SK-N-SH (cell line): ENCODE results near the gene ODAD3. TPM values are rescaled to one million over a fixed set of nuclear protein-coding genes. Genes with fewer than 3 reads are reported as not detected.

Source experiments
- CTCF ChIA-PET: fragments of 300-600, 350-600 bp; formaldehyde crosslinking; extraction: SDS; loops from one replicate; lab custom pipeline; 2021; lab: Yijun Ruan, JAX
- POLR2A ChIA-PET: fragments of 350-600 bp; sonication (Branson Sonifier 250); formaldehyde crosslinking; extraction: SDS; loops from one replicate; lab custom pipeline; 2020; ENCODE audit warnings: antibody characterized with exemption, inconsistent platforms; lab: Yijun Ruan, JAX
- DNase-seq: peaks from one replicate; pipeline ENCODE4 v3.0.0; 2012
- H2AFZ ChIP-seq: fragments of 200-600 bp; sonication (generic); 2 replicates; pipeline ENCODE4 v1.8.1; 2016; ENCODE audit warnings: antibody characterized with exemption, mild to moderate bottlenecking, low read depth
- H3F3A ChIP-seq: fragments of 200-600 bp; sonication (generic); replicated peaks from 2 replicates; pipeline ENCODE3; 2016; ENCODE audit warnings: antibody characterized with exemption, mild to moderate bottlenecking; ENCODE audit not compliant: insufficient read depth
- H3K27ac ChIP-seq, 2 experiments: fragments of 200-500 bp in 1 of 2; fragments of 200-600 bp in 1 of 2; sonication (Bioruptor generic) in 1 of 2; sonication (generic), shearing (Covaris generic) in 1 of 2; 2 replicates each; pipeline versions ENCODE4 v1.5.1 to v1.6.1; 2014 to 2016; ENCODE audit warnings: low read depth in 2 of 2, inconsistent platforms in 1 of 2, low read length in 1 of 2, mild to moderate bottlenecking in 1 of 2, mixed read lengths in 1 of 2
- H3K27me3 ChIP-seq: fragments of 200-600 bp; sonication (generic), shearing (Covaris generic); 2 replicates; pipeline ENCODE4 v1.6.1; 2016; ENCODE audit warnings: mixed run types; ENCODE audit not compliant: insufficient read depth
- H3K36me3 ChIP-seq, 2 experiments: fragments of 200-500 bp in 1 of 2; fragments of 200-600 bp in 1 of 2; sonication (Bioruptor generic) in 1 of 2; sonication (generic) in 1 of 2; replicated peaks in 1 of 2; 2 replicates each; pipeline versions ENCODE3 to v1.5.1; 2014 to 2016; ENCODE audit warnings: low read length in 1 of 2, mild to moderate bottlenecking in 1 of 2; ENCODE audit not compliant: insufficient read depth in 2 of 2, control insufficient read depth in 1 of 2
- H3K4me1 ChIP-seq, 2 experiments: fragments of 200-500 bp in 1 of 2; fragments of 200-600 bp in 1 of 2; sonication (Bioruptor generic) in 1 of 2; sonication (generic), shearing (Covaris generic) in 1 of 2; 2 replicates each; pipeline versions ENCODE4 v1.5.1 to v1.6.1; 2014 to 2016; ENCODE audit warnings: low read depth in 1 of 2, low read length in 1 of 2, mixed run types in 1 of 2; ENCODE audit not compliant: insufficient read depth in 2 of 2, control insufficient read depth in 1 of 2
- H3K4me2 ChIP-seq: fragments of 200-600 bp; sonication (generic), shearing (Covaris generic); 2 replicates; pipeline ENCODE4 v1.6.1; 2017; ENCODE audit warnings: mixed run types
- H3K4me3 ChIP-seq, 2 experiments: fragments of 200-500 bp in 1 of 2; fragments of 200-600 bp in 1 of 2; sonication (Bioruptor generic) in 1 of 2; sonication (generic), shearing (Covaris generic) in 1 of 2; 2 replicates each; pipeline versions ENCODE4 v1.5.1 to v1.8.1; 2014 to 2016; ENCODE audit warnings: low read depth in 2 of 2, inconsistent platforms in 1 of 2, low read length in 1 of 2, mild to moderate bottlenecking in 1 of 2, mixed read lengths in 1 of 2, moderate library complexity in 1 of 2
- H3K79me2 ChIP-seq: fragments of 200-600 bp; sonication (generic); 2 replicates; pipeline ENCODE4 v1.8.1; 2017; ENCODE audit warnings: mild to moderate bottlenecking; ENCODE audit not compliant: insufficient read depth
- H3K9ac ChIP-seq: fragments of 200-600 bp; sonication (generic); 2 replicates; pipeline ENCODE4 v1.6.1; 2017; ENCODE audit warnings: mixed run types
- H3K9me2 ChIP-seq: fragments of 200-600 bp; sonication (generic); 2 replicates; pipeline ENCODE4 v1.6.1; 2017; ENCODE audit warnings: mixed run types
- H3K9me3 ChIP-seq: fragments of 200-600 bp; sonication (generic); 2 replicates; pipeline ENCODE4 v1.6.1; 2017; ENCODE audit warnings: mixed run types, mild to moderate bottlenecking, moderate library complexity
- H4K20me1 ChIP-seq: fragments of 200-600 bp; sonication (generic); 2 replicates; pipeline ENCODE4 v1.6.1; 2017; ENCODE audit warnings: mild to moderate bottlenecking, mixed run types; ENCODE audit not compliant: insufficient read depth
- ELF1 ChIP-seq: IDR thresholded peaks from 2 replicates; pipeline ENCODE4 v1.4.0; 2012
- EP300 ChIP-seq, 2 experiments: IDR thresholded peaks; 2 replicates each; pipeline versions ENCODE4 v1.4.0 to v1.6.1; 2012; ENCODE audit warnings: borderline replicate concordance in 1 of 2, low read depth in 1 of 2, low read length in 1 of 2
- GATA2 ChIP-seq: sonication (generic); formaldehyde crosslinking; IDR thresholded peaks from 2 replicates; pipeline ENCODE4 v1.5.0; 2020; ENCODE audit warnings: mild to moderate bottlenecking, missing genetic modification reagents
- MEF2A ChIP-seq: IDR thresholded peaks from 2 replicates; pipeline ENCODE4 v1.4.0; 2012; ENCODE audit warnings: low read depth, borderline replicate concordance
- MXI1 ChIP-seq: IDR thresholded peaks from 2 replicates; pipeline ENCODE4 v1.6.1; 2012; ENCODE audit warnings: mild to moderate bottlenecking, low read depth, low read length, improper control_type of control experiment
- POLR2AphosphoS5 ChIP-seq: IDR thresholded peaks from 2 replicates; pipeline ENCODE4 v1.6.1; 2012; ENCODE audit warnings: low read depth, low read length
- RAD21 ChIP-seq: IDR thresholded peaks from 2 replicates; pipeline ENCODE4 v1.6.1; 2012; ENCODE audit warnings: mild to moderate bottlenecking, low read length
- SIN3A ChIP-seq: IDR thresholded peaks from 2 replicates; pipeline ENCODE4 v1.6.1; 2012; ENCODE audit warnings: low read depth, mild to moderate bottlenecking, low read length, moderate library complexity, borderline replicate concordance
- SMC3 ChIP-seq: IDR thresholded peaks from 2 replicates; pipeline ENCODE4 v1.6.1; 2012; ENCODE audit warnings: low read depth, low read length, improper control_type of control experiment
- TCF12 ChIP-seq: IDR thresholded peaks from 2 replicates; pipeline ENCODE4 v1.4.0; 2012
- TEAD4 ChIP-seq: IDR thresholded peaks from 2 replicates; pipeline ENCODE4 v1.4.0; 2012; ENCODE audit warnings: mild to moderate bottlenecking, borderline replicate concordance; ENCODE audit not compliant: insufficient read depth
- WGBS: methylation state at CpG from one replicate; pipeline ENCODE4 v1.1.6; 2017; ENCODE audit warnings: low lambda C conversion rate; 5-methylcytosine and 5-hydroxymethylcytosine counted together
- polyA plus RNA-seq, 3 experiments: library from polyadenylated mRNA; depleted of rRNA; stranded (reverse); fragments of >200 nt; gene quantifications; 2 replicates each; pipeline ENCODE4 v1.2.3, GENCODE V29; 2012
- TF ChIP-seq, protein P1 (sequence below): fragments of 200-600 bp; sonication (generic); IDR thresholded peaks from 2 replicates; pipeline ENCODE4 v1.6.1; 2017; ENCODE audit warnings: antibody characterized with exemption, mild to moderate bottlenecking, moderate library complexity
- TF ChIP-seq, protein P2 (sequence below): IDR thresholded peaks from 2 replicates; pipeline ENCODE4 v1.4.0; 2012; ENCODE audit warnings: low read depth
- TF ChIP-seq, protein P3 (sequence below): fragments of 150-350 bp; IDR thresholded peaks from 2 replicates; pipeline ENCODE4 v1.6.1; 2016; ENCODE audit warnings: mild to moderate bottlenecking, low read depth, low read length
- TF ChIP-seq, protein P4 (sequence below): IDR thresholded peaks from 2 replicates; pipeline ENCODE4 v1.6.1; 2012; ENCODE audit warnings: mild to moderate bottlenecking, low read depth, low read length, moderate library complexity

The ODAD3 gene
- polyA plus RNA-seq, 1 of the 3 experiments (the other 2 are of a cell fraction): 4.2 TPM

DNA sequence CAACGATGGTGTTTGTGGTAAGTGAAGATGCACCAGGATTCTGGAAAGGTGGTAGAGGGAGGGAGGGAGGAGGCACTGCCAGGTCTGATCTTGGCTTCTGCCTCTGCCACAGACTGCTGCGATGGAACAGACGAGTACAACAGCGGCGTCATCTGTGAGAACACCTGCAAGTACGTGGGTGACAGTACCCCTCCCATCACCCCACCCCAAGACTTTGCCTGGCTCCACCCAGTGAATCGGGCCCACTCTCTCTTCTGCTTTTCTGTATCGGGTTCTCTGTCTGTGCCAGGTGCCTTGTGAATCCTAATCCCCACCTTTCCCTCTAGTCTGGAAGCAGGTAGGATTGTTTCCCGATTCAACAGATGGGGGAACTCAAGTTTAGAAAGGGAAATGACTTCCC is 3.0 kb upstream of the ODAD3 start:
- no peak overlapping the region for H3K9ac ChIP-seq
- peaks cover 5 to 12% of the 10 kb centered on the region in 2 experiments; a peak in 1 of 4 replicates for H3K4me1 ChIP-seq
- H3K36me3 ChIP-seq: peaks cover 32 to 45% of the 10 kb centered on the region in 2 experiments
- no peak for DNase-seq
- H3F3A ChIP-seq: peaks cover 5% of the 10 kb centered on the region
- TF ChIP-seq EP300 (IDR thresholded peaks at IDR 0.05; ENCODE audit: borderline replicate concordance in 1 of 2, low read depth in 1 of 2, low read length in 1 of 2) (no peak), MEF2A (no peak), POLR2AphosphoS5 (no peak), TCF12 (no peak), ELF1 (no peak), MXI1 (no peak), SMC3 (no peak), GATA2 (no peak), TEAD4 (no peak), SIN3A (no peak), RAD21 (no peak)
- TF ChIP-seq, protein P1, sequence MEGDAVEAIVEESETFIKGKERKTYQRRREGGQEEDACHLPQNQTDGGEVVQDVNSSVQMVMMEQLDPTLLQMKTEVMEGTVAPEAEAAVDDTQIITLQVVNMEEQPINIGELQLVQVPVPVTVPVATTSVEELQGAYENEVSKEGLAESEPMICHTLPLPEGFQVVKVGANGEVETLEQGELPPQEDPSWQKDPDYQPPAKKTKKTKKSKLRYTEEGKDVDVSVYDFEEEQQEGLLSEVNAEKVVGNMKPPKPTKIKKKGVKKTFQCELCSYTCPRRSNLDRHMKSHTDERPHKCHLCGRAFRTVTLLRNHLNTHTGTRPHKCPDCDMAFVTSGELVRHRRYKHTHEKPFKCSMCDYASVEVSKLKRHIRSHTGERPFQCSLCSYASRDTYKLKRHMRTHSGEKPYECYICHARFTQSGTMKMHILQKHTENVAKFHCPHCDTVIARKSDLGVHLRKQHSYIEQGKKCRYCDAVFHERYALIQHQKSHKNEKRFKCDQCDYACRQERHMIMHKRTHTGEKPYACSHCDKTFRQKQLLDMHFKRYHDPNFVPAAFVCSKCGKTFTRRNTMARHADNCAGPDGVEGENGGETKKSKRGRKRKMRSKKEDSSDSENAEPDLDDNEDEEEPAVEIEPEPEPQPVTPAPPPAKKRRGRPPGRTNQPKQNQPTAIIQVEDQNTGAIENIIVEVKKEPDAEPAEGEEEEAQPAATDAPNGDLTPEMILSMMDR: no peak
- TF ChIP-seq, protein P2, sequence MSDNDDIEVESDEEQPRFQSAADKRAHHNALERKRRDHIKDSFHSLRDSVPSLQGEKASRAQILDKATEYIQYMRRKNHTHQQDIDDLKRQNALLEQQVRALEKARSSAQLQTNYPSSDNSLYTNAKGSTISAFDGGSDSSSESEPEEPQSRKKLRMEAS: no peak
- TF ChIP-seq, protein P3, sequence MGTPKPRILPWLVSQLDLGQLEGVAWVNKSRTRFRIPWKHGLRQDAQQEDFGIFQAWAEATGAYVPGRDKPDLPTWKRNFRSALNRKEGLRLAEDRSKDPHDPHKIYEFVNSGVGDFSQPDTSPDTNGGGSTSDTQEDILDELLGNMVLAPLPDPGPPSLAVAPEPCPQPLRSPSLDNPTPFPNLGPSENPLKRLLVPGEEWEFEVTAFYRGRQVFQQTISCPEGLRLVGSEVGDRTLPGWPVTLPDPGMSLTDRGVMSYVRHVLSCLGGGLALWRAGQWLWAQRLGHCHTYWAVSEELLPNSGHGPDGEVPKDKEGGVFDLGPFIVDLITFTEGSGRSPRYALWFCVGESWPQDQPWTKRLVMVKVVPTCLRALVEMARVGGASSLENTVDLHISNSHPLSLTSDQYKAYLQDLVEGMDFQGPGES: no peak
- TF ChIP-seq, protein P4, sequence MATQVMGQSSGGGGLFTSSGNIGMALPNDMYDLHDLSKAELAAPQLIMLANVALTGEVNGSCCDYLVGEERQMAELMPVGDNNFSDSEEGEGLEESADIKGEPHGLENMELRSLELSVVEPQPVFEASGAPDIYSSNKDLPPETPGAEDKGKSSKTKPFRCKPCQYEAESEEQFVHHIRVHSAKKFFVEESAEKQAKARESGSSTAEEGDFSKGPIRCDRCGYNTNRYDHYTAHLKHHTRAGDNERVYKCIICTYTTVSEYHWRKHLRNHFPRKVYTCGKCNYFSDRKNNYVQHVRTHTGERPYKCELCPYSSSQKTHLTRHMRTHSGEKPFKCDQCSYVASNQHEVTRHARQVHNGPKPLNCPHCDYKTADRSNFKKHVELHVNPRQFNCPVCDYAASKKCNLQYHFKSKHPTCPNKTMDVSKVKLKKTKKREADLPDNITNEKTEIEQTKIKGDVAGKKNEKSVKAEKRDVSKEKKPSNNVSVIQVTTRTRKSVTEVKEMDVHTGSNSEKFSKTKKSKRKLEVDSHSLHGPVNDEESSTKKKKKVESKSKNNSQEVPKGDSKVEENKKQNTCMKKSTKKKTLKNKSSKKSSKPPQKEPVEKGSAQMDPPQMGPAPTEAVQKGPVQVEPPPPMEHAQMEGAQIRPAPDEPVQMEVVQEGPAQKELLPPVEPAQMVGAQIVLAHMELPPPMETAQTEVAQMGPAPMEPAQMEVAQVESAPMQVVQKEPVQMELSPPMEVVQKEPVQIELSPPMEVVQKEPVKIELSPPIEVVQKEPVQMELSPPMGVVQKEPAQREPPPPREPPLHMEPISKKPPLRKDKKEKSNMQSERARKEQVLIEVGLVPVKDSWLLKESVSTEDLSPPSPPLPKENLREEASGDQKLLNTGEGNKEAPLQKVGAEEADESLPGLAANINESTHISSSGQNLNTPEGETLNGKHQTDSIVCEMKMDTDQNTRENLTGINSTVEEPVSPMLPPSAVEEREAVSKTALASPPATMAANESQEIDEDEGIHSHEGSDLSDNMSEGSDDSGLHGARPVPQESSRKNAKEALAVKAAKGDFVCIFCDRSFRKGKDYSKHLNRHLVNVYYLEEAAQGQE: no peak
- H3K9me3 ChIP-seq: no peaks in the 10 kb centered on the region
- WGBS: 93% methylated on average over 4 of the region's 9 CpGs
- no peak overlapping the region for H3K4me2 ChIP-seq
- H4K20me1 ChIP-seq: no peaks in the 10 kb centered on the region
- H2AFZ ChIP-seq: no peak overlapping the region
- H3K9me2 ChIP-seq: no peaks in the 10 kb centered on the region
- no peak overlapping the region for H3K4me3 ChIP-seq
- H3K79me2 ChIP-seq: peaks cover 53% of the 10 kb centered on the region
- ChIA-PET POLR2A (no interaction called here), CTCF (interaction anchor here (3.5 kb wide), 1 partner anchor 56 kb away, joined by 54 read pairs; the partner anchor contains the start of gene EPOR)
- no peaks in the 10 kb centered on the region for H3K27me3 ChIP-seq
- no peak overlapping the region for H3K27ac ChIP-seq
